HG03103 (cell line): ENCODE results near the gene CEP104.

ENCODE experiments used
- ATAC-seq: cut with Tn5 transposase; IDR thresholded peaks from one replicate; pipeline ENCODE4 v1.9.1; 2021; ENCODE audit warnings: low read depth; ENCODE audit not compliant: unreplicated experiment

CEP104 gene

DNA sequence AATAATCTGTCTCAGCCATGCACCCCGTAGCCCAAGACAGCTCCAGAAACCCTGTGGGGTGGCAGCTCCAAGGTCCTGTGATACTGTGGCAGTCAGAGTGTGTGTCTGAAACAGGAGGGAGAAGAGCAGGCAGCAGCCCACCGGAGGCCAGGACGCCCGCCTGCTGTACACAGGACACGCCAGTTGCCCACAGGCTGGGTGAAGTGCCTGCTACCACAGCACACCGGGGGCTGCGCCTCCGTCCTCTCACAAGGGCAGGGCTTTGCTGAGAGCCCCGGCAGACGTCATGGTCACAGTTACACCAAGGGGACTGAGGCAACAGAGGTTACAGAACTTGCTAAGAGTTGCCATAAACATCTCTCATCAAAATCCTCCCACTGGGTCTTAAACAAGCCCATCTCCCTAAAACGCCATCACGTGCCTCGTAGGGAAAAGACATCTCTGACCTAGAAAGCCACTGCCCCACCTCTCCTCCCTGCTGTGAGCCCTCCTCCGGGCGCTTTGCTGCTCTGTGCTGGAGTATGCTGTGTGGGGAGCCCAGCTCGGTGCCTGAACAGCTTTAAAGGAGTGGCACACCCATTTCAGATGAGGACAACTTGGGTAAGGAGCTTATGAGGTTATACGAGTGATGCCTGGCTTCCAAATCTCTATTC is 37.7 kb upstream of the CEP104 start:
- ATAC-seq = no peak

DNA sequence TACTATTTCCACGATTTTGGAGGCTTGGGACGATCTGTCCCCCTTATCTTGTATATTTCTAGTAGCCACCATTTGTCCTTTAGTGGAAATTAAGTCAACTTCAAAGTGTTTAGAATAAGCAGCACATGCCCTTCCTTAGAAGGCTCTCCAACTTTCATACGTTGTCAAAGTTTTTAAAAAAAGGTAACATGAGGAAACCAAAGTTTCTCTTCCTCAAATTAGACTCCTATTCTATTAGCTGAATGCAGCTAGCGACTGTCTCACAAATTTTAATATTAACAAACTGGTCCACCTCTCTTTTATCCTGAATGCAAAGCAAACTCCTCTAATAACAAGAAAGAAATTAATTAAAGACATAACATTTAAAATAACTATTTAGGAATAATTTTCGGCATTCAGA is 36.2 kb upstream of the CEP104 start:
- no peak for ATAC-seq

DNA sequence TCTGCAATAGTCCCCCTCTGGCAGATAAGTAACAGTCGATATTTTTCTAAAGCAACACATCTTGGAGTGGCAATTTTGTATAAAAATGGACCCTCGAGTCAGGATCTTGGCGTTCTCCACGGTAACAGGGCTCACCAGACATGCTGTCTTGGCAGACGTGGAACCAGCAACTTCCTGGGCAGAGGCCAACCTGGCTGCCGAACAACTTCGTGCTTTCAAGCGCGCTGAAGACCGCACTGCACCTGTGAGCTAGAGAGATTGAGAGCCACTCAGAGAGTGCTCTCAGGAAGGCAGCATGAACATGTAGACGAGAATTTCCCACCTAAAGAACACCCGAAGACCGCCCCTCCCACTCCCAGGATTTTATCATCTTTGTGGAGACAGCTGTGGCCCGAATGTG is 35.7 kb upstream of the CEP104 start:
- no peak for ATAC-seq

DNA sequence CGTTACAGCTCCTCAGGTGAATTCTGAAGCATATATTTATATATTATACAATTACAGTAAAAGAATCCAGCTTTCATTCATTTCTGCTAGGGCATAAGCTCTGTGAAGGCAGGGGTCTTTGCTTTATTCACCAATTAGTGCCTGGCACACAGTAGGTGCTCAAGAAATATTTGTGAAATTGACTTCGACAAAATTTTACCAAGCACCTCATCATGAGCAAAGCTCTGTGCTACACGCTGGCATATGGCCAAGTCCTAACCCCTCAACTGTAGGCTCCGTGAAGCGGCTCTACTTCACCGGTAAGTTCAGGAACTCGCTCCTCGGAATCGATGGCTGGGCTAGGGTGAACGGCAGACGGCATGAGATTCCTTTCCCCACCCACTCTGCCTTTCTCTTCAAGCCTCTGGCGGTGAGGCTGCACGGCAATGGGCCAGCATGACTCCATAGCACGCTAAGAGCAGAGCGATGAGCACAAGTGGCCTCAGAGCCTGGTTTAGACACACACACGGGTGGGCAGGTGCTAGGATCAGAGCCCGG is 34.4 kb upstream of the CEP104 start:
- ATAC-seq = no peak

DNA sequence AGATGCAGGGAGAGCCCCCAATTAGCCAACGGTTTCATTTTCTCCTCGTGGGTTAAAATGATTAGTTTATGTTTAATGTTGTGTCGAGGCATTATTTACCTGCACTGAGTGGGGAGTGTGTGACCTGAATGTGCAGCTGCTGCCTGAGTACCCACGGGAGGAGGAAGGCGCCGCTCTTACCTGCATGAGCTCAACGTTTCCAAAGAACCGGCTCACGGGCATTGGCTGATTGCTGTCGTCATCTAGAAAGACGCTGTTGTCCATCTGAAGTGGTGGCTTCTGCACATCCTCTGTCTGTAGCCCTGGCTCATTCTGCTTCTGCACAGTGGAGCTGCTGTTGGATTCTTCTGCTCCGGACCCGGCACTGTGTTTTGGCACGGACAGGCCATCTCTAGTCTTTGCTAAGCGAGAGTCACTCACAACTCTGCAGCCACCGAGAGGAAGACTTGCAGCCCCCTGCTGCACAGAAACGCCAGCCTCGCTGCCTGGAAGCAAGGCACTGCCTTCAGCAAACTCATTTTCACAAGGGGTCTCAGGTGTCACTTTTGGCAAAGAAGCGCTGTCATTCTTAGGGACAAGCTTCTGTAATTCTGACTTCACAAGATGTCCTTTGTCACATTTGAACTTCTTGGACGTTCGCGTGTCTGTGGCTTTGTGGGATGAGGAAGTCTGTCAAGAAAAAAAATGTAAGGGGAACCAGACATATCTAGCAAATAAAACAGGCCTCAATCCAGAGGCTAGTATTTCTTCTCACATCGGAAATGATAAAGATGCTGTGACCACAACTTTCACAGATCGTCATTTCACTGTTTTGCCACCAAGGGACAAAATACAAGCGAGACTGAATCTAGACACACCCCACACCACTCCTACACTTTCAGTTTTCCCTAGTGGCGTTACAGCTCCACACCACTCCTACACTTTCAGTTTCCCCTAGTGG is 33.6 kb upstream of the CEP104 start:
- ATAC-seq = peak; percentile 64

DNA sequence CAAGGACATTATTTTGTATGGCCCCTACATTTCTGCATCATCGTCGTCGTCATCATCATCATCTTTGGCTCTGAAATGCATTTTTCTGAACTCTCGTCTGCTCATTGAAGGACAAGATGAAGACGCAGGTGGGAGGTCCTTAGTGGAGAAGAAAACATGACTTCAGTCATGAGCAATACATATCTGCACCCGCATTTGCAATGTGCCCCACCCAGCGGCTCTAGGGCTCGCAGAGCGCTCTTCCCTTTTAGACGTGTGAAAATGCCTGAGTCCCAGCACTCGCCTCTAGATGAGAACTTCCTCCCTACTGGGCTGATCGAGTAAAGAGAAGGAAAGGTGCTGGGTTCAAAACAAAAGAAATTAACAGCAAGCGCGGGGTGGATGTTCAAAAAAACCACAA is 32.9 kb upstream of the CEP104 start:
- ATAC-seq = no peak

DNA sequence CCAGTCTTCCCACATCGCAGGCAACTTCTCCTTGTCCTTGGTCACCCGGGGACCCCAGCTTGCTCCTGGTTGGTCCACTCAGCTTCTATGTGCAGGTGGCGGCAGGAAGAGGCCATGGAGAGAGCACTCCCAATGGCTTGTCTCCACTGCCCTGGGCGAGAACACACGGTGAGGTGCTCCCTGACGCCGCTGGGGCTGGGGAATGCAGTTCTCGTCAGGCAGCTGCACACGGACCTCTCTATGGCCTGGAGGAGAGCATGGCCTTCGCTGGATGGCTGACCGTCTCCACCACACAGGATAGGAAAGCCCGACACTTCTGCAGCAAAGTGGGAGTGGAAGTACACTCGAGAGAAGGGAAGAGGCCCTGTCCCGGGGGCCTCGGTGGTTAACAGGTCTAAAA is 31.3 kb upstream of the CEP104 start:
- ATAC-seq = no peak

DNA sequence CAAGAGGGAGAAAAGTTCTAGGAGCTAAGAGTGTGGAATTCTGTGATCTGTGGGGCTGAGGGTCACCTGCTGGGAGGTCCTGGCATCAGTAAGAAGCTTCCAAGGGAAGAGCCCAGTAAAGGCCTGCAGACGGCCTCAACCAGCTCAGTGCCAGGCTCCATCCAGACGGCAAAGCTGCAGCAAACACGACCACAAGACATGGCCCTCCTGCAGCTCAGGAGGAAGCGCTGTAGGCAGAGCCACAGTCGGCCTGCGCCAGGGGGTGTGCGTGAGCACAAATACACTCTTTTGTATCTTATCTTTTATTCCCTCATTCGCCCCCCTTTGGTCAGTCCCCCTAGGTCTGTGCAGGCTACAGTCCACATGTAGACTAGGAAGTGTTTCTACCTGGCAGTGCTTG is 29.7 kb upstream of the CEP104 start:
- no peak for ATAC-seq

DNA sequence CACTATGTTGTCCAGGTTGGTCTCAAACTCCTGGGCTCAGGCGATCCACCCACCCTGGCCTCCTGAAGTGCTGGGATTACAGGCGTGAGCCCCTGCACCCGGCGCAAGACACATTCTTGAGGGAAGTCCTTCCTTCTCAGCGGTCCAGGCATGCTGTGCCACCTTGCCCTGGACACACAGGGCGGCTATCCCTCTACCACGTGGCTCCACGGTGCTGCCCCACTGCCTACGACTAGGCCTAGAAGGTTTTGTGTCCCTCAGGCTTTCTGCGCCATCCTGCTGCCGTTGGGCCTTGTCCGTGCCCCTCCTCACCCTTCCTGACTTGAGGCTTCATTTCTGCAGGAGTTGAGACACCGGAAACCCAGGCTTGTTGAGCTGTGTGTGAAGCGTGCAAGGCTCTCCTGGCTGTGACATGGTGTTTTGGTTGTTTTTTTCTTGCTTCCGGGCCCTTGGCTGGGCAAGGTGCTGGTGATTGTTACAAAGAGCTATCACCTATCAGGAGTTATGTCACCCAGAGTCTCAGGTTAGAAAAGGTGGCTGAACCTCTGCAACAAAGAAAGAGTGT is 29.2 kb upstream of the CEP104 start:
- no peak for ATAC-seq

DNA sequence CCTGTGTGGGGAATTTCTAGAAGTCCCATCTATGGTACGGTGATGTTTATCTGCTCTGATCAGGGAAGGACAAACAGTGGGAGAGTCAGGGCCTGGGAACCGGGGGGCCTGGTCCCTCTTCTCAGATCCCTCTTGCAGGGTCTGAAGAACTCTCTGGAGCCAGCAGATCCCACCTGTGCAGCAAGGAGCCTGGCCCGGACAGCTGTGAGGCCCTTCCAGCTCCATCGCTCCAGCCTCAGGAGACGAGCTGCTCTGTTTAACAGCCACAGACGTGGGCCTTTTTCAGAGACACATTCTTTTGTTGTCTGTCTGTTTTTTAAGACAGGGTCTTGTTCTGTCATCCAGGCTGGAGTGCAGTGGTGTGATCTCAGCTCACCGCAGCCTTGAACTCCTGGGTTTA is 28.6 kb upstream of the CEP104 start:
- ATAC-seq = no peak

DNA sequence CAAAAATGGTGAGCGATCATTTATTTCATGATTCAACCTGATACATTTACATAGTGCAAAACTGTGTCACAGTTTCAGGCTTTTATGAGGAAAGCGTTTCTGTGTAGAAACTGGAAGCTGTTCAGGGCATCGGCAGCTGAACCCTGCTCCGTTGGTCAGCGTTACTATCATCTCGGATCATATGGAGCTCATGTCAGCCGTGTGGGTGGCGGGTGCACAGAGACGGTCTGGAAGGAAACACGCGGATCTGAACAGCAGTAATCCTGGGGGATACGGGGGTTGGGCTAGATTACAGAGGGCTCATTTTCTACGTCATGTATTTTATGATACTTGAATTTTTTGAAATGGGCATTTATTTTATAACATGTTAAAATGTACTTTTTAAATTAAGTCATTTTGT is 28.0 kb upstream of the CEP104 start:
- ATAC-seq = no peak

DNA sequence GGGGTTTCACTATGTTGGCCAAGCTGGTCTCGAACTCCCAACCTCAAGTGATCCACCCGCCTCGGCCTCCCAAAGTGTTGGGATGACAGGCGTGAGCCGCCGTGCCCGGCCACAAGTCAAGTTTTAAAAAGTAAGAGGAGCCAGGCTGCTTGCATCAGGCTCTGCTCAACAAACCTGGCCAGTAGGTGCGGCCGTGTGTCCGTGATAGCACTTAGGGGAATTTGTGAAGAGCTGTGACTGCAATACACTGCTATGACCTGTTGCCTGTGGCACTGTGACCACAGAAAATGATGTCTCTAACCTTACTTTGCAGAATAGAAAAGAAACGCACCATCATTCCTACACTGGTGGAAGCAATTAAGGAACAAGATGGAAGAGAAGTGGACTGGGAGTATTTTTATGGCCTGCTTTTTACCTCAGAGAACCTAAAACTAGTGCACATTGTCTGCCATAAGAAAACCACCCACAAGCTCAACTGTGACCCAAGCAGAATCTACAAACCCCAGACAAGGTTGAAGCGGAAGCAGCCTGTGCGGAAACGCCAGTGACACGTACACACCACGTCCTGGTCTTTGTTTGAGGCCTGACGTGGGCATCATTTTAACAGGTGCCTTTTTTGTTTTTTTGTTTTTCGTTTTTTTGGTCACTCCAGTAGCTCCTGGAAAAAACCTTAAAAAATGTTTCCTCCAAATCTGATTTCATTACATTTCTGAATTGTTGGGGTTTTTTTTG is 26.3 kb upstream of the CEP104 start:
- ATAC-seq = no peak

DNA sequence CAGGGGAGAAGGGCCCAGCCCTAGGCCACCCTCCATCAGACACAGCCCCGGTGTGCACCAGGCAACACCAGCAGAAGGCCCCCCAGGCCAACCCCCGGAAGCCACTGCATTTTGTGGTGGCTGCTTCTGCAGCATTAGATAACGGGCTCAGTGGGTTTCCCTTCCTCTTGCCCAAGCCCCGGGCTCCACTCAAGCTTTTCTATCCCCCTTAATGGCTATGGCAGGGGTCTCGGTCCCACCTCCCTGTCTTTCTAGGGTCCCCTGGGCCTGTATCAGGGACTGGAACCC is 24.1 kb upstream of the CEP104 start:
- no peak for ATAC-seq

DNA sequence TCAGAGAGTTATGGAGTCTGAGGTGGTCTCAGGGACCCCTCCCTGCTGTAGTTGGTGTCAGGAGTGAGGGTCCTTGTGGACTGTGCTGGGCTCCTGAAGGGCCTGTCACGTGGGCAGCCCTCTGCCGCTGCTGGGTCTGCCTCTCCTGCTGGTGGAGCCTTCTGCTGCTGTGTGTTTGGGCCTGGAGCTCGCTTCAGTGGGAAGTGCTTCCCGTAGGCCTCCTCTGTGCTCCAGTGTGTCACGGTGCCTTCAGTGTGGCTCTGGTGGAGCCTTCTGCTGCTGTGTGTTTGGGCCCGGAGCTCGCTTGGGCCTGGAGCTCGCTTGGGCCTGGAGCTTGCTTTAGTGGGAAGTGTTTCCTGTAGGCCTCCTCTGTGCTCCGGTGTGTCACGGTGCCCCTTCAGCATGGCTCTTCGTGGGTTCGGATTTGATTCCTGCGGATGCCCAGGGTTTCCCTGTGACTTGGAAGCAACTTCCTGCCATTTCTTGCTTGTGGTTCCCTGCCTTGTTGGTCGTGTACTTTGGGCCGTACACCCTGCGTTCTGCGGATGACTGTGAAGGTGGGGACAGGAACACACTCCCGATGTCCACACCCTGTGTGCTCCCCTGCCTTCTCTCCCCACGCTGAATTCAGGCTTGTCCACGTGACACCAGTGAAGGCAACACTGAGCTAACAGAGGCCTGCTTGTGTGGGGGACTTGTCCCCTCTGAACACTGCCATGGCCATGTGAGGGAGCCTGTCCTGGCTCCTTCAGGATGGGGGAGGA is 23.6 kb upstream of the CEP104 start:
- ATAC-seq = no peak

DNA sequence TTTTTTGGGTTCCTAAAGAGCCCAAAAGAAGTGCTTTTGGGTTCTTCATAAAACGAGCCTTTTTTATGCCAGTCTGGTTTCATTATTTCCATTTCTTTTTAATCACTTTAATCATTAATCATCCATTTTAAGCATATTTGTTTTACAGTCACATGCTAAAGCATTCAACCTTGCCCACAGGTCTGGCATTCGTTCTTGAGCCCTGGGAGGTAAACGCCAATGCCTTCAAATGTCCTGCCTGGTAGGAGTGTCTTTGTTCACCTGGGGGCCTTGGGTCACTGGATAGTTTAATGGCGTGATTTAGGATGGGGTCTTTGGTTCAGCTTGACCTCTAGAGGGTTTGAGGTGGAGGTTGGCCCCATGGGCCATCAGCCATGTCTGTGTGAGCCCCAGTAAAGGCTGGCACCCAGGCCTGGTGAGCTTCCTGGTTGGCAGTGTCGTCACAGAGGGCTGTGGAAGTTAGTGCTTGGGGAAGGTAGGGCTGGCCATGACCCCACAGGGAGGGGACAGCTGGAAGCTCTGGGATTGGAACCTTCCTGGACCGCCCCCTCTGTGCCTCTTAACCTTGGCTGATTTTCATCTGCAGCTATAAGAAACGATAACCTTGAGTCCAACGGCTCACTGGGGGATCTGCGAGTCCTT is 22.9 kb upstream of the CEP104 start:
- ATAC-seq = no peak

DNA sequence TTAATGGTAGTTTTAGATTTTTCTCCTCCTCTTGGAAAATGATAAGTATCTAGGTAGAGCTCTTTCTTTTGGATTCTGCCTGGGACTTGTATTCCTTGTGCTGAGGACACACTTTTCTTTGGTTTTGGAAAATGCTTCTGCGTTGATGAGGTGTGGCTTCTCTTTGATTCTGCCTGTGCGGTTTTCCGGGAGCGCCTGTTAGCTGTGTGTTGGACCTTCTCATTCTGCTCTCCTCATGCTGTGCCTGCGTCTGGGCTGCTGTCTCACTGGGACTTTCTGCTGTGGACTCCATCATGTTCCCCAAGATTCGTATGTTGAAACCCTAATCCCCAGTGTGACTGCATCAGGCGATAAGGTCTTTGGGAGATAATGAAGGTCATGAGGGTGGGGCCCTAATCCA is 22.1 kb upstream of the CEP104 start:
- no peak for ATAC-seq

DNA sequence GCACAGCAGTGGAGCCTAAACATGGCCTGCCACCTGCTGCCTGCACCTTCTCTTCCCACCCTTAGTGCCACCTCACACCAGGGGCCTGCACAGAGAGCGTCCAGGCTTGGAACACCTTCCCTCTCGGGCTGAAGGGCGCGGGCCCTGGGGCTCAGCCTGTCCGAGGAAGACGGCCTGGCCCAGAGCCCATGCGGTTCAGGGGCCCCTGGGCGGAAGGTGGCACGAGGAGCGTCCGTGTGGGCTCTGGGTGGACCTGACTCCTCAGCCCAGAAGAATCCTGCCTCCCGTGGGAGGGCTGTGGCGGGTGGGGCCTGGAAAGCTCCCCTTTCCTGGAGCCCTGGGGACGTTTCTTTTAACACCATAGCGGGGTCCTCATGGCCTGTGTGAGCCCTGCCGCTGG is 19.7 kb upstream of the CEP104 start:
- ATAC-seq = no peak

DNA sequence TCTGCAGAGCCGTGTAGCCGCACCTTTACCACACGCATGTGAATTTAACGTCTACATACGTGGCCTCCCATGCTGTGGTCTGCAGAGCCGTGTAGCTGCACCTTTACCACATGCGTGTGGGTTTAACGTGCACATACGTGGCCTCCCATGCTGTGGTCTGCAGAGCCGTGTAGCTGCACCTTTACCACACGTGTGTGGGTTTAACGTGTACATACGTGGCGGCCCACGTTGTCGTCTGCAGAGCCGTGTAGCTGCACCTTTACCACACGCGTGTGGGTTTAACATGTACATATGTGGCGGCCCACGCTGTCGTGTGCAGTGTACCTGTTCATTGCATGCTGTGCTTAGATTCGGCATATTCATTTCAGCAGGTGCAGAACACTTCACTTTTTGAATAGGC is 17.7 kb upstream of the CEP104 start:
- no peak for ATAC-seq

DNA sequence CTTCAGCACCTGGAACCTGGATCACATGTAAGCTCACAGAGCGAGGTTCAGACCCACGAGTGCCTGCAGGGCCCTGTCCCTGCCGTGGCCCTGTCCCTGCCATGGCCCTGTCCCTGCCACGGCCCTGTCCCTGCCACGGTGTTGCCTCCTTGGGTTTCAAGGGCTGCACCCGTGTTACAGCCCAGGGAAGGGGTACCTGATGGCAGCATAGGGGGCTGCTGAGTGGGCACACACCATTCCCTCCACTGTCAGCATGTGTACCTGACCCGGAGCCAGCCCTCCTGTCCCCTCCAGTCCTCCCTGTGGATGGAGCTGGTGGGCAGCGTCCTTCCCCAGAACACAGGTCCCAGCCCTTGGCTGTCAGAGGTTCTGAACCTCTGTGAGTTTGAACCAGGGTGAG is 15.5 kb upstream of the CEP104 start:
- no peak for ATAC-seq

DNA sequence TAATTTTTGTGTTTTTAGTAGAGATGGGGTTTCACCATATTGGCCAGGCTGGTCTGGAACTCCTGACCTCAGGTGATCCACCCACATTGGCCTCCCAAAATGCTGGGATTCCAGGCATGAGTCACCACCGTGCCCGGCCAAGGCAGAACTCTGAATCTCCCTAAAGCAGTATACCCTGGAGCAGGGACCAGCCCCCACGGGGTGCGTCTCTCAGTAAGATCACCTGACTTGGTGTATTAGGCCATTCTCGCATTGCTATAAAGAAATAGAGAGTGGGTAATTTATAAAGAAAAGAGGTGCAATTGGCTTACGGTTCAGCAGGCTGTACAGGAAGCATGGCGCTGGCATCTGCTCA is 14.4 kb upstream of the CEP104 start:
- ATAC-seq = no peak
